B cell (primary cell): ENCODE measurements around the gene LRRC4C. TPM values are rescaled to one million over a fixed set of nuclear protein-coding genes. Genes with fewer than 3 reads are reported as not detected.

Experiments
- ATAC-seq: fragments of 200-7000 bp; cut with Tn5 transposase; one replicate; pipeline ENCODE4 v1.10.0; 2021; ENCODE audit warnings: low read depth, mild to moderate bottlenecking, moderate number of reproducible peaks, moderate library complexity
- CTCF ChIA-PET: fragments of 350-600 bp; sonication (Branson Sonifier 250); formaldehyde crosslinking; loops from one replicate; lab custom pipeline; 2021; ENCODE audit warnings: antibody characterized with exemption, inconsistent platforms; lab: Charles Lee
- POLR2A ChIA-PET: fragments of 350-600 bp; sonication (Branson Sonifier 250); formaldehyde crosslinking; loops from one replicate; lab custom pipeline; 2021; ENCODE audit warnings: antibody characterized with exemption; lab: Charles Lee
- DNase-seq: peaks from one replicate; pipeline ENCODE4 v3.0.0; 2013
- H2AFZ ChIP-seq: 2 replicates; pipeline ENCODE4 v1.6.1; 2012; ENCODE audit warnings: mild to moderate bottlenecking, low read depth, low read length; ENCODE audit not compliant: insufficient read depth, poor library complexity, severe bottlenecking
- H3K27ac ChIP-seq, 2 donors: 1 replicate in 1 of 2; 2 replicates in 1 of 2; pipeline ENCODE4 v1.5.1; 2012 to 2013; ENCODE audit warnings: low read length in 2 of 2, mild to moderate bottlenecking in 2 of 2, moderate library complexity in 1 of 2
- H3K27me3 ChIP-seq, 4 experiments: fragments of 200-600 bp in 1 of 4; sonication (generic) in 1 of 4; replicated peaks in 1 of 4; 1 replicate in 2 of 4; 2 replicates in 2 of 4; pipeline versions ENCODE4 v1.6.1 to v1.7.0; 2013 to 2016; ENCODE audit warnings: low read length in 3 of 4, mild to moderate bottlenecking in 2 of 4, mixed read lengths in 1 of 4, moderate library complexity in 1 of 4; ENCODE audit not compliant: insufficient read depth in 4 of 4, control insufficient read depth in 3 of 4; ENCODE audit errors: control extremely low read depth in 1 of 4
- H3K36me3 ChIP-seq, 2 experiments: replicated peaks in 1 of 2; 1 replicate in 1 of 2; 2 replicates in 1 of 2; pipeline versions ENCODE4 v1.6.1 to v1.7.1; 2013; ENCODE audit warnings: low read length in 1 of 2; ENCODE audit not compliant: insufficient read depth in 2 of 2, control insufficient read depth in 1 of 2; ENCODE audit errors: control extremely low read depth in 1 of 2, extremely low read depth in 1 of 2
- H3K4me1 ChIP-seq, 2 donors: fragments of 200-600 bp in 1 of 2; sonication (generic) in 1 of 2; 1 replicate in 1 of 2; 2 replicates in 1 of 2; pipeline versions ENCODE4 v1.5.1 to v1.6.1; 2013 to 2017; ENCODE audit warnings: low read length in 2 of 2; ENCODE audit not compliant: control insufficient read depth in 2 of 2, insufficient read depth in 2 of 2
- H3K4me2 ChIP-seq: replicated peaks from 2 replicates; pipeline ENCODE3; 2012; ENCODE audit warnings: mild to moderate bottlenecking, low read depth, low read length; ENCODE audit not compliant: poor library complexity, severe bottlenecking
- H3K4me3 ChIP-seq, 5 experiments: fragments of 200-600 bp in 1 of 5; sonication (generic) in 1 of 5; 1 replicate in 3 of 5; 2 replicates in 2 of 5; pipeline versions ENCODE4 v1.5.1 to v1.7.0; 2011 to 2016; ENCODE audit warnings: low read length in 4 of 5, mild to moderate bottlenecking in 4 of 5, low read depth in 2 of 5, control low read depth in 1 of 5, moderate library complexity in 1 of 5; ENCODE audit not compliant: insufficient read depth in 1 of 5; ENCODE audit errors: control extremely low read depth in 1 of 5, extremely low read depth in 1 of 5
- H3K79me2 ChIP-seq: fragments of 200-600 bp; sonication (generic); one replicate; pipeline ENCODE4 v1.6.0; 2016; ENCODE audit warnings: low read length; ENCODE audit not compliant: control insufficient read depth, insufficient read depth
- H3K9ac ChIP-seq: fragments of 200-600 bp; sonication (generic); 2 replicates; pipeline ENCODE4 v1.6.1; 2017; ENCODE audit warnings: mild to moderate bottlenecking, low read length, moderate library complexity
- H3K9me3 ChIP-seq, 3 donors: one replicate each; pipeline versions ENCODE4 v1.6.1 to v1.7.1; 2013; ENCODE audit warnings: low read length in 2 of 3; ENCODE audit not compliant: control insufficient read depth in 2 of 3, insufficient read depth in 1 of 3; ENCODE audit errors: control extremely low read depth in 1 of 3
- H4K20me1 ChIP-seq: 2 replicates; pipeline ENCODE4 v1.6.0; 2012; ENCODE audit warnings: mild to moderate bottlenecking, low read length; ENCODE audit not compliant: insufficient read depth, control insufficient read depth, poor library complexity, severe bottlenecking
- H3K27ac Mint-ChIP-seq: one replicate; pipeline ENCODE4 v1.8.0; 2021; ENCODE audit warnings: mixed read lengths
- H3K27me3 Mint-ChIP-seq: one replicate; pipeline ENCODE4 v1.8.0; 2021; ENCODE audit warnings: mixed read lengths
- H3K4me1 Mint-ChIP-seq: one replicate; pipeline ENCODE4 v1.8.0; 2021; ENCODE audit warnings: mixed read lengths
- H3K4me3 Mint-ChIP-seq: one replicate; pipeline ENCODE4 v1.8.0; 2021; ENCODE audit warnings: mixed read lengths
- H3K9me3 Mint-ChIP-seq: one replicate; pipeline ENCODE4 v1.8.0; 2022; ENCODE audit warnings: mixed read lengths; ENCODE audit not compliant: insufficient read depth
- EZH2 ChIP-seq: IDR thresholded peaks from 2 replicates; pipeline ENCODE4 v1.6.1; 2012; ENCODE audit warnings: borderline replicate concordance, low read depth, mild to moderate bottlenecking, moderate library complexity, low read length; ENCODE audit not compliant: insufficient read depth, poor library complexity, severe bottlenecking
- WGBS: methylation state at CpG from one replicate; pipeline ENCODE4 v1.1.5; 2013; ENCODE audit warnings: missing lambda C conversion rate; ENCODE audit not compliant: insufficient coverage; 5-methylcytosine and 5-hydroxymethylcytosine counted together
- intact Hi-C: fragments of 100-400 bp; cut with micrococcal nuclease; formaldehyde crosslinking; loops from one replicate; pipeline ENCODE4 v1.10.0; 2022
- polyA plus RNA-seq: library from polyadenylated mRNA; depleted of rRNA; stranded (reverse); fragments of >200 nt; gene quantifications from 2 replicates; pipeline ENCODE4 v1.2.3, GENCODE V29; 2012
- total RNA-seq, 2 donors: library from RNA; stranded (reverse); fragments of 120-200 nt in 1 of 2; gene quantifications; 1 replicate in 1 of 2; 2 replicates in 1 of 2; pipeline versions ENCODE4 v1.2.3 to v1.2.4, GENCODE V29; 2013 to 2022
- TF ChIP-seq, protein P1 (sequence below): fragments of 200-600 bp; IDR thresholded peaks from one replicate; pipeline ENCODE4 v1.8.0; 2022; ENCODE audit warnings: antibody characterized with exemption, mild to moderate bottlenecking

Gene LRRC4C
- total and polyA plus RNA-seq, 2 donors (not counting 1 experiment from before 2014, with no cell fraction given) = 0.57 TPM; not detected in 1

- Histone ChIP-seq H3K79me2 (no peaks in the 10 kb centered on the region), H3K4me1 (no peaks in the 10 kb centered on the region), H3K9me3 (no peaks in the 10 kb centered on the region), H3K27ac (no peak overlapping the region), H4K20me1 (no peaks in the 10 kb centered on the region), H3K36me3 (no peaks in the 10 kb centered on the region), H2AFZ (no peak overlapping the region), H3K27me3 (no peaks in the 10 kb centered on the region), H3K4me2 (no peak overlapping the region), H3K9ac (no peak overlapping the region), H3K4me3 (no peak overlapping the region)
- H3K4me3 Mint-ChIP-seq = no peak overlapping the region
- H3K27ac Mint-ChIP-seq = no peak overlapping the region
- no peak for DNase-seq
- H3K9me3 Mint-ChIP-seq = peaks cover 3% of the 10 kb centered on the region
- intact Hi-C loops = no loop called here
- TF ChIP-seq, protein P1, sequence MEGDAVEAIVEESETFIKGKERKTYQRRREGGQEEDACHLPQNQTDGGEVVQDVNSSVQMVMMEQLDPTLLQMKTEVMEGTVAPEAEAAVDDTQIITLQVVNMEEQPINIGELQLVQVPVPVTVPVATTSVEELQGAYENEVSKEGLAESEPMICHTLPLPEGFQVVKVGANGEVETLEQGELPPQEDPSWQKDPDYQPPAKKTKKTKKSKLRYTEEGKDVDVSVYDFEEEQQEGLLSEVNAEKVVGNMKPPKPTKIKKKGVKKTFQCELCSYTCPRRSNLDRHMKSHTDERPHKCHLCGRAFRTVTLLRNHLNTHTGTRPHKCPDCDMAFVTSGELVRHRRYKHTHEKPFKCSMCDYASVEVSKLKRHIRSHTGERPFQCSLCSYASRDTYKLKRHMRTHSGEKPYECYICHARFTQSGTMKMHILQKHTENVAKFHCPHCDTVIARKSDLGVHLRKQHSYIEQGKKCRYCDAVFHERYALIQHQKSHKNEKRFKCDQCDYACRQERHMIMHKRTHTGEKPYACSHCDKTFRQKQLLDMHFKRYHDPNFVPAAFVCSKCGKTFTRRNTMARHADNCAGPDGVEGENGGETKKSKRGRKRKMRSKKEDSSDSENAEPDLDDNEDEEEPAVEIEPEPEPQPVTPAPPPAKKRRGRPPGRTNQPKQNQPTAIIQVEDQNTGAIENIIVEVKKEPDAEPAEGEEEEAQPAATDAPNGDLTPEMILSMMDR = no peak
- TF ChIP-seq EZH2 = no peak
- POLR2A ChIA-PET = no interaction called here
- H3K27me3 Mint-ChIP-seq = no peaks in the 10 kb centered on the region
- ATAC-seq = no peak
- CTCF ChIA-PET = no interaction called here
- H3K4me1 Mint-ChIP-seq = no peaks in the 10 kb centered on the region
- WGBS = no CpG with 5 or more reads among the region's 2 CpGs
Measured at GRCh38 chr11:41222236-41222635, 237.2 kb downstream of the LRRC4C start.

DNA sequence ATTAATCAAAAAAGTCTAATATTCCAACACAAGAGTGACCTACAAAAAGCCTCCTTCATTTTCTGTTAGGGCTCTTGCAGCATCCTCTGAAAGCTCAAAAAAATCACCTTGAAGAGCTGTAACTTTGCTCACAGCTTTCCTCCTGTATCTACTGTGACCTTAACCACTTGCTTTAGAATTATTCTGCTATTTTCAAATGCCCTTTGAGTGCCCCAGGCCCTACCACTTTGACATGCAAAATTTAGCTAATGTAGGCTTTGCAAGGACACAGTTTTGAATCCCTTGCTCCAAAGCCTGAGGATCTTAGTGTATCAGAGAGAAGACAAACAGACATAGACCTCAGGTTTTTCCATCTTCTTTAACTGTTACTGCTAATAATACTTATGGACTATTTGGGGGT is 253.1 kb downstream of the LRRC4C start:
- H4K20me1 ChIP-seq = no peaks in the 10 kb centered on the region
- H3K4me2 ChIP-seq = no peak overlapping the region
- Mint-ChIP-seq H3K27ac (no peak overlapping the region), H3K27me3 (no peaks in the 10 kb centered on the region), H3K4me1 (no peaks in the 10 kb centered on the region), H3K9me3 (no peaks in the 10 kb centered on the region), H3K4me3 (no peak overlapping the region)
- H2AFZ ChIP-seq = no peak overlapping the region
- no peak overlapping the region for H3K9ac ChIP-seq
- no peaks in the 10 kb centered on the region for H3K79me2 ChIP-seq
- H3K9me3 ChIP-seq = no peaks in the 10 kb centered on the region
- H3K27ac ChIP-seq = no peak overlapping the region
- no peaks in the 10 kb centered on the region for H3K36me3 ChIP-seq
- no peak for DNase-seq
- CTCF ChIA-PET = no interaction called here
- no peak overlapping the region for H3K4me3 ChIP-seq
- no peak for TF ChIP-seq EZH2
- TF ChIP-seq, protein P1 = no peak
- POLR2A ChIA-PET = no interaction called here
- intact Hi-C loops = no loop called here
- no peaks in the 10 kb centered on the region for H3K4me1 ChIP-seq
- no peaks in the 10 kb centered on the region for H3K27me3 ChIP-seq
- ATAC-seq = no peak
